HEK293T (cell line): ENCODE results near the gene SSX1.

ENCODE experiments used
- BHLHE40 ChIP-seq: fragments of 450-650 bp; IDR thresholded peaks from 2 replicates; pipeline ENCODE4 v1.6.1; 2016; ENCODE audit warnings: mild to moderate bottlenecking, moderate library complexity, borderline replicate concordance
- FOXM1 ChIP-seq: fragments of 450-650 bp; IDR thresholded peaks from 2 replicates; pipeline ENCODE4 v1.6.1; 2017; ENCODE audit warnings: mild to moderate bottlenecking, borderline replicate concordance
- SP1 ChIP-seq: fragments of 450-650 bp; IDR thresholded peaks from 2 replicates; pipeline ENCODE4 v1.6.1; 2017
- ZNF384 ChIP-seq: fragments of 450-650 bp; IDR thresholded peaks from 2 replicates; pipeline ENCODE4 v1.6.1; 2016

GRCh38 chrX:48278958-48279357 lies 23.8 kb downstream of the SSX1 start:
- TF ChIP-seq ZNF384 (no peak), SP1 (no peak), FOXM1 (no peak), BHLHE40 (no peak)
